H9 (cell line): Measurements from ENCODE around the gene ENPEP. TPM values are rescaled to one million over a fixed set of nuclear protein-coding genes. Genes with fewer than 3 reads are reported as not detected.

Source experiments
- DNase-seq: peaks from one replicate; pipeline ENCODE4 v3.0.0-alpha.2; 2017
- H2AFZ ChIP-seq: one replicate; pipeline ENCODE4 v1.6.1; 2013; ENCODE audit warnings: mild to moderate bottlenecking, low read length, control low read depth, moderate library complexity
- H2AK5ac ChIP-seq: 2 replicates; pipeline ENCODE4 v1.6.1; 2013; ENCODE audit warnings: low read length, control low read depth, mixed read lengths; ENCODE audit not compliant: insufficient read length
- H2BK120ac ChIP-seq: one replicate; pipeline ENCODE4 v1.6.1; 2013; ENCODE audit warnings: low read depth, mild to moderate bottlenecking, low read length, control low read depth, inconsistent platforms; ENCODE audit not compliant: poor library complexity, severe bottlenecking
- H2BK12ac ChIP-seq: 2 replicates; pipeline ENCODE4 v1.6.1; 2013; ENCODE audit warnings: low read length, control low read depth, mixed read lengths, low read depth; ENCODE audit not compliant: insufficient read length
- H2BK15ac ChIP-seq: 2 replicates; pipeline ENCODE4 v1.6.1; 2013; ENCODE audit warnings: low read depth, low read length, control low read depth
- H2BK20ac ChIP-seq: one replicate; pipeline ENCODE4 v1.6.1; 2013; ENCODE audit warnings: low read depth, mild to moderate bottlenecking, low read length, control low read depth, inconsistent platforms; ENCODE audit not compliant: poor library complexity, severe bottlenecking
- H2BK5ac ChIP-seq: 2 replicates; pipeline ENCODE4 v1.6.1; 2013; ENCODE audit warnings: low read length, control low read depth, mixed read lengths; ENCODE audit not compliant: insufficient read length
- H3K14ac ChIP-seq: 2 replicates; pipeline ENCODE4 v1.6.1; 2013; ENCODE audit warnings: low read length, control low read depth; ENCODE audit not compliant: insufficient read depth
- H3K18ac ChIP-seq: 2 replicates; pipeline ENCODE4 v1.6.1; 2013; ENCODE audit warnings: low read depth, mild to moderate bottlenecking, mixed read lengths, low read length, control low read depth; ENCODE audit not compliant: insufficient read length
- H3K23ac ChIP-seq: 2 replicates; pipeline ENCODE4 v1.6.1; 2013; ENCODE audit warnings: low read length, control low read depth, mixed read lengths, low read depth; ENCODE audit not compliant: insufficient read length
- H3K23me2 ChIP-seq: 2 replicates; pipeline ENCODE4 v1.6.1; 2013; ENCODE audit warnings: low read depth, mild to moderate bottlenecking, mixed read lengths, low read length, control low read depth; ENCODE audit not compliant: insufficient read length, poor library complexity, severe bottlenecking
- H3K27ac ChIP-seq: 2 replicates; pipeline ENCODE4 v1.5.1; 2013; ENCODE audit warnings: low read length, control low read depth, mixed read lengths, low read depth; ENCODE audit not compliant: insufficient read length
- H3K27me3 ChIP-seq: 2 replicates; pipeline ENCODE4 v1.6.1; 2013; ENCODE audit warnings: low read length, control low read depth, inconsistent platforms; ENCODE audit not compliant: insufficient read depth
- H3K4ac ChIP-seq: 2 replicates; pipeline ENCODE4 v1.6.1; 2013; ENCODE audit warnings: low read depth, mild to moderate bottlenecking, control low read depth, inconsistent platforms, low read length, moderate library complexity
- H3K4me1 ChIP-seq: 2 replicates; pipeline ENCODE4 v1.6.1; 2013; ENCODE audit warnings: low read length, control low read depth, inconsistent platforms; ENCODE audit not compliant: insufficient read depth
- H3K4me2 ChIP-seq: 2 replicates; pipeline ENCODE4 v1.6.1; 2013; ENCODE audit warnings: low read length, control low read depth, mixed read lengths; ENCODE audit not compliant: insufficient read length, insufficient read depth
- H3K56ac ChIP-seq: 2 replicates; pipeline ENCODE4 v1.6.1; 2013; ENCODE audit warnings: low read depth, mild to moderate bottlenecking, mixed read lengths, low read length, control low read depth; ENCODE audit not compliant: insufficient read length
- H3K79me1 ChIP-seq: 2 replicates; pipeline ENCODE4 v1.6.1; 2013; ENCODE audit warnings: low read depth, mild to moderate bottlenecking, moderate library complexity, low read length, control low read depth, inconsistent platforms; ENCODE audit not compliant: insufficient read depth, poor library complexity, severe bottlenecking
- H3K79me2 ChIP-seq: 2 replicates; pipeline ENCODE4 v1.6.1; 2013; ENCODE audit warnings: low read length, control low read depth, inconsistent platforms; ENCODE audit not compliant: insufficient read depth
- H3K9ac ChIP-seq: 2 replicates; pipeline ENCODE4 v1.6.1; 2013; ENCODE audit warnings: low read length, control low read depth, mixed read lengths; ENCODE audit not compliant: insufficient read length; ENCODE audit errors: extremely low read depth
- H3K9me3 ChIP-seq: one replicate; pipeline ENCODE4 v1.6.1; 2013; ENCODE audit warnings: low read depth, low read length, inconsistent platforms; ENCODE audit not compliant: control insufficient read depth
- H3T11ph ChIP-seq: one replicate; pipeline ENCODE4 v1.6.1; 2013; ENCODE audit warnings: mild to moderate bottlenecking, low read length, control low read depth, inconsistent platforms
- H4K20me1 ChIP-seq: one replicate; pipeline ENCODE4 v1.6.1; 2013; ENCODE audit not compliant: control insufficient read depth, insufficient read length, insufficient read depth
- H4K5ac ChIP-seq: 2 replicates; pipeline ENCODE4 v1.6.1; 2013; ENCODE audit warnings: low read depth, mild to moderate bottlenecking, mixed read lengths, low read length, control low read depth; ENCODE audit not compliant: insufficient read length
- H4K8ac ChIP-seq: replicated peaks from 2 replicates; pipeline ENCODE4 v1.6.1; 2013; ENCODE audit warnings: low read length, control low read depth, mixed read lengths, low read depth; ENCODE audit not compliant: insufficient read length
- H4K91ac ChIP-seq: 2 replicates; pipeline ENCODE4 v1.6.1; 2013; ENCODE audit warnings: low read depth, mild to moderate bottlenecking, moderate library complexity, mixed read lengths, low read length, control low read depth; ENCODE audit not compliant: insufficient read length
- H3K27ac Mint-ChIP-seq, 3 experiments: 2 replicates in 2 of 3; 3 replicates in 1 of 3; pipeline ENCODE4 v1.8.0; 2020 to 2021; ENCODE audit warnings: mixed read lengths in 3 of 3, mild to moderate bottlenecking in 1 of 3, moderate library complexity in 1 of 3
- H3K27me3 Mint-ChIP-seq: 2 replicates; pipeline ENCODE4 v1.8.0; 2021; ENCODE audit warnings: low read depth, mild to moderate bottlenecking, moderate library complexity, mixed read lengths
- H3K36me3 Mint-ChIP-seq, 3 experiments: 2 replicates in 2 of 3; 3 replicates in 1 of 3; pipeline ENCODE4 v1.8.0; 2020 to 2021; ENCODE audit warnings: low read depth in 3 of 3, mixed read lengths in 3 of 3; ENCODE audit not compliant: insufficient read depth in 1 of 3
- H3K4me1 Mint-ChIP-seq, 2 experiments: 2 replicates each; pipeline ENCODE4 v1.8.0; 2020; ENCODE audit warnings: mixed read lengths in 2 of 2
- H3K4me3 Mint-ChIP-seq, 2 experiments: 2 replicates in 1 of 2; 3 replicates in 1 of 2; pipeline ENCODE4 v1.8.0; 2020 to 2021; ENCODE audit warnings: mild to moderate bottlenecking in 2 of 2, mixed read lengths in 2 of 2, moderate library complexity in 1 of 2
- H3K9me3 Mint-ChIP-seq, 2 experiments: 2 replicates in 1 of 2; 3 replicates in 1 of 2; pipeline ENCODE4 v1.8.0; 2020; ENCODE audit warnings: mild to moderate bottlenecking in 2 of 2, mixed read lengths in 2 of 2, moderate library complexity in 1 of 2
- CTCF ChIP-seq: fragments of 200-600 bp; sonication (generic); conservative IDR thresholded peaks from 3 replicates; pipeline ENCODE4 v1.8.0; 2021; ENCODE audit warnings: antibody characterized with exemption, mild to moderate bottlenecking
- WGBS: extraction: QIAGEN DNeasy Blood & Tissue Kit; methylation state at CpG from one replicate; pipeline ENCODE4 v1.1.7; 2013; ENCODE audit warnings: missing lambda C conversion rate, low lambda C conversion rate, mixed read lengths; ENCODE audit not compliant: insufficient read length; ENCODE audit errors: extremely low coverage; 5-methylcytosine and 5-hydroxymethylcytosine counted together
- total RNA-seq: library from RNA; stranded (reverse); gene quantifications from 2 replicates; pipeline ENCODE4 v1.2.1, GENCODE V29; 2021

Gene ENPEP
- total RNA-seq, 1 experiment from 2014 or later: 0.44 TPM

- H3T11ph ChIP-seq: no peak overlapping the region
- whole genome bisulfite sequencing: no CpG with 5 or more reads among the region's 4 CpGs
- no peaks in the 10 kb centered on the region for H3K79me2 ChIP-seq
- H3K4me2 ChIP-seq: no peak overlapping the region
- H3K27me3 Mint-ChIP-seq: no peaks in the 10 kb centered on the region
- H3K4me1 ChIP-seq: no peaks in the 10 kb centered on the region
- H2BK15ac ChIP-seq: no peak overlapping the region
- no peak overlapping the region for H3K14ac ChIP-seq
- no peaks in the 10 kb centered on the region for H4K20me1 ChIP-seq
- H2BK12ac ChIP-seq: no peak overlapping the region
- DNase-seq: no peak
- H2AFZ ChIP-seq: no peak overlapping the region
- no peaks in the 10 kb centered on the region for H3K9me3 Mint-ChIP-seq
- no peaks in the 10 kb centered on the region for H3K23me2 ChIP-seq
- no peaks in the 10 kb centered on the region for H3K36me3 Mint-ChIP-seq
- no peaks in the 10 kb centered on the region for H3K9me3 ChIP-seq
- H3K27me3 ChIP-seq: no peaks in the 10 kb centered on the region
- H2BK20ac ChIP-seq: no peak overlapping the region
- H3K18ac ChIP-seq: no peak overlapping the region
- H3K27ac ChIP-seq: no peak overlapping the region
- H3K79me1 ChIP-seq: no peaks in the 10 kb centered on the region
- no peak overlapping the region for H4K91ac ChIP-seq
- H3K9ac ChIP-seq: no peak overlapping the region
- no peak overlapping the region for H4K5ac ChIP-seq
- no peak overlapping the region for H2BK5ac ChIP-seq
- H3K23ac ChIP-seq: no peak overlapping the region
- H3K4ac ChIP-seq: no peak overlapping the region
- no peak overlapping the region for H3K27ac Mint-ChIP-seq
- peak; percentile 79 for TF ChIP-seq CTCF
- peaks cover 0 to under 1% of the 10 kb centered on the region in 2 experiments; a peak in 2 of 4 replicates for H3K4me1 Mint-ChIP-seq
- H2BK120ac ChIP-seq: no peak overlapping the region
- H4K8ac ChIP-seq: no peak overlapping the region
- H2AK5ac ChIP-seq: no peak overlapping the region
- no peak overlapping the region for H3K4me3 Mint-ChIP-seq
- H3K56ac ChIP-seq: no peak overlapping the region
Observed at GRCh38 chr4:110510955-110511544, 35.1 kb downstream of the ENPEP start.
